Brain microvascular endothelial cell (primary cell): ENCODE results near the gene GPR42.

Experiments used
- DNase-seq: peaks from one replicate; pipeline ENCODE4 v3.0.0-alpha.2; 2020
- H3K27ac ChIP-seq: fragments of 250-450 bp; sonication (Bioruptor Pico); 2 replicates; pipeline ENCODE4 v1.5.1; 2020; ENCODE audit warnings: mild to moderate bottlenecking, moderate library complexity
- H3K27me3 ChIP-seq: fragments of 250-450 bp; sonication (Bioruptor Pico); replicated peaks from 2 replicates; pipeline ENCODE4 v1.5.1; 2020; ENCODE audit warnings: mild to moderate bottlenecking
- H3K36me3 ChIP-seq: fragments of 250-450 bp; sonication (Bioruptor Pico); replicated peaks from 2 replicates; pipeline ENCODE4 v1.5.1; 2020; ENCODE audit warnings: mild to moderate bottlenecking
- H3K4me3 ChIP-seq: 2 replicates; pipeline ENCODE4 v1.5.1; 2011; ENCODE audit warnings: low read depth, mild to moderate bottlenecking, control low read depth, low read length, moderate library complexity
- CTCF ChIP-seq: IDR thresholded peaks from 2 replicates; pipeline ENCODE4 v1.5.1; 2011; ENCODE audit warnings: low read depth, mild to moderate bottlenecking, moderate library complexity, low read length, control low read depth, inconsistent platforms; ENCODE audit errors: missing control alignments
- in situ Hi-C: cut with HindIII; loops from 2 replicates; pipeline ENCODE4 v1.10.0; 2017; ENCODE audit warnings: low sequenced_read_pairs, low pct_ligation_motif_present

Gene GPR42

DNA sequence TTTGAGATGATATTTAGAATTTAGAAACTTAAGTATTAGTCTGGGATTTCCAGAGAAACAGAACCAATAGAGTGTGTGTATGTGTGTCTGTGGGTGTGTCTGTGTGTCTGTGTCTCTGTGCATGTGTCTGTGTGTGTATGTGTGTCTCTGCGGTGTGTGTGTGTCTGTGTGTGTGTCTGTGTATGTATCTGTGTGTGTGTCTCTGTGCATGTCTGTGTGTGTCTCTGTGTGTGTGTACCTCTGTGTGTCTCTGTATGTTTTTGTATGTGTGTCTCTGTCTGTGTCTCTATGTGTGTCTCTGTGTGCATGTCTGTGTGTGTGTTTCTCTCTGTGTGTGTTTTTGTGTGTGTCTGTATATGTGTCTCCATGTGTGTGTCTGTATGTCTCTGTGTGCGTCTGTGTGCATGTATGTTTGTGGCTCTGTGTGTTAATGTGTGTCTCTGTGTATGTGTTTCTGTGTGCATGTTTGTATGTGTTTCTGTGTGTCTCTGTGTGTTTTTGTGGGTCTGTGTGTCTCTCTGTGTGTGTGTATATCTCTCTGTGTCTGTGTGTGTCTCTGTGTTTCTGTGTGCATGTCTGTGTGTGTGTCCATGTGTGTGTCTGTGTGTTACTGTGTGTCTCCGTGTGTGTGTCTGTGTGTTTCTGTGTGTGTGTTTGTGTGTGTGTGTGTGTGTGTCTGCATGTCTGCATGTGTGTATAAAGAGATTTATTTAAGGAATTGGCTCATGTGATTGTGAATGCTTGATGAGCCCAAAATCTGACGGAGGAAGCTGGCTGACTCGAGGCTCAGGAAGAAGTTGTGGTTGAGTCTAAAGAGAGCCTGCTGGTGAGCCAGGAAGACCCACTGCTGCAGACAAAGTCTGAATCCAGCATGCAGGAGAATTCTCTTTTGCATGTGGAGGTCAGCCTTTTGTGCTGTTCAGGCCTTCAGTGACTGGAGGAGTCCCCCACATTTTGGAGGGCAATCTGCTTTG lies 22.2 kb downstream of the GPR42 start:
- Histone ChIP-seq H3K36me3 (no peaks in the 10 kb centered on the region), H3K27ac (no peak overlapping the region), H3K27me3 (no peaks in the 10 kb centered on the region), H3K4me3 (no peak overlapping the region)
- in situ Hi-C loops: no loop called here
- no peak for DNase-seq
- no peak for TF ChIP-seq CTCF

GRCh38 chr19:35395382-35396199 lies 24.7 kb downstream of the GPR42 start:
- no peak for TF ChIP-seq CTCF
- no peak for DNase-seq
- Histone ChIP-seq H3K27me3 (no peaks in the 10 kb centered on the region), H3K27ac (no peak overlapping the region), H3K4me3 (no peak overlapping the region), H3K36me3 (no peaks in the 10 kb centered on the region)
- in situ Hi-C loops: no loop called here

DNA sequence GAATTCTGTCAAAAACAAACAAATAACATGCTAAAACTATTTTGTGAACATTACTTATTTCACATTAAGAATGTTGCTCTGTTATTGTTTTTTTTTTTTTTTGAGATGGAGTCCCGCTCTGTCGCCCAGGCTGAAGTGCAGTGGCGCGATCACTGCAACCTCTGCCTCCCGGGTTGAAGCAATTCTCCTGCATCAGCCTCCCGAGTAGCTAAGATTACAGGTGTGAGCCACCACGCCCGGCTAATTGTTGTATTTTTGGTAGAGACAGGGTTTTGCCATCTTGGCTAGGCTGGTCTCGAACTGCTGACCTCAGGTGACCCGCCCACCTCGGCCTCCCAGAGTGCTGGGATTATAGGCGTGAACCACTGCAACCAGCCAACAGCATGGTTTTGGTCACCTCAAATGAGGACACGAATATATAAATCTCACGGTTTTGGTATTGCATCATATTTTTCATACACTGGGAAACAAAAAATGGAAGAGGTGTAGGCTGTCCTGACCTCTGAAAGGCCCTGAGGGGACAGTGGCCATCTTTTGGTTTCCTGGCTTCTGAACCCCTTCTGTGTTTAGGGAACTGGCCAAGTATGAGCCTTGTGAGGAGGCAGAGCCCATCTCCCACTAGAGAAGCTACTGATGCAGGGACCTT lies 25.5 kb downstream of the GPR42 start:
- Histone ChIP-seq H3K36me3 (no peaks in the 10 kb centered on the region), H3K4me3 (no peak overlapping the region), H3K27ac (no peak overlapping the region), H3K27me3 (no peaks in the 10 kb centered on the region)
- no peak for DNase-seq
- in situ Hi-C loops: no loop called here
- TF ChIP-seq CTCF: no peak

DNA sequence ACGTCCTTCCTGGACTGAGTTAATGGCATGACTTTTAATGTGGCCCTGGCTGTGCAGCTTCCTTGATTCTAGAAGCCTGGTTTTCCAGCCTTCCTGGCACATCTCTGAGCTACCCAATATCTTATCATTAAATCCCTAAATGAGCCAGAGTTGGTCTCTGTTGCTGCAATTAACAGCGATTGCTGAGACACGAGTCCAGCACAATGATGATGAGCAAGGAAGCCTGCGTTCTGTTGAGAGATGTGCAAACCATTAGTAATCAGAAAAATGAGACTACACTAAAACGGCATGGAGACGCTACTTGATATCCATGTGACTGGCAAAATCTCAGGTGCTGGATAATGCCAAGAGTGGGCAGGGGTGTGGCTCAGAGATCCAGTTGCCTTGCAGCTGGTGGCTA lies 26.2 kb downstream of the GPR42 start:
- no peaks in the 10 kb centered on the region for H3K36me3 ChIP-seq
- DNase-seq: no peak
- no peak for TF ChIP-seq CTCF
- H3K27me3 ChIP-seq: no peaks in the 10 kb centered on the region
- in situ Hi-C loops: no loop called here
- H3K27ac ChIP-seq: no peak overlapping the region
- no peak overlapping the region for H3K4me3 ChIP-seq

- Histone ChIP-seq H3K4me3 (no peak overlapping the region), H3K27ac (no peak overlapping the region), H3K27me3 (no peaks in the 10 kb centered on the region), H3K36me3 (no peaks in the 10 kb centered on the region)
- TF ChIP-seq CTCF: no peak
- no peak for DNase-seq
- in situ Hi-C loops: no loop called here
Observed at GRCh38 chr19:35398570-35398969, 27.7 kb downstream of the GPR42 start.
